ENCODE results near the gene NXPE1.

GRCh38 chr11:114587398-114587953 lies 27.8 kb upstream of the NXPE1 start:
- TF ChIP-seq POLR2A (IDR thresholded peaks at IDR 0.05; ENCODE audit: low read length) = no peak
- TF ChIP-seq, protein P1, sequence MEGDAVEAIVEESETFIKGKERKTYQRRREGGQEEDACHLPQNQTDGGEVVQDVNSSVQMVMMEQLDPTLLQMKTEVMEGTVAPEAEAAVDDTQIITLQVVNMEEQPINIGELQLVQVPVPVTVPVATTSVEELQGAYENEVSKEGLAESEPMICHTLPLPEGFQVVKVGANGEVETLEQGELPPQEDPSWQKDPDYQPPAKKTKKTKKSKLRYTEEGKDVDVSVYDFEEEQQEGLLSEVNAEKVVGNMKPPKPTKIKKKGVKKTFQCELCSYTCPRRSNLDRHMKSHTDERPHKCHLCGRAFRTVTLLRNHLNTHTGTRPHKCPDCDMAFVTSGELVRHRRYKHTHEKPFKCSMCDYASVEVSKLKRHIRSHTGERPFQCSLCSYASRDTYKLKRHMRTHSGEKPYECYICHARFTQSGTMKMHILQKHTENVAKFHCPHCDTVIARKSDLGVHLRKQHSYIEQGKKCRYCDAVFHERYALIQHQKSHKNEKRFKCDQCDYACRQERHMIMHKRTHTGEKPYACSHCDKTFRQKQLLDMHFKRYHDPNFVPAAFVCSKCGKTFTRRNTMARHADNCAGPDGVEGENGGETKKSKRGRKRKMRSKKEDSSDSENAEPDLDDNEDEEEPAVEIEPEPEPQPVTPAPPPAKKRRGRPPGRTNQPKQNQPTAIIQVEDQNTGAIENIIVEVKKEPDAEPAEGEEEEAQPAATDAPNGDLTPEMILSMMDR (IDR thresholded peaks at IDR 0.05) = no peak
- no peak for TF ChIP-seq PHF8 (IDR thresholded peaks at IDR 0.05; ENCODE audit: borderline replicate concordance, low read depth)
- TF ChIP-seq POLR2AphosphoS2 (conservative IDR thresholded peaks at IDR 0.05; ENCODE audit: low read length) = no peak
- TF ChIP-seq CEBPB (IDR thresholded peaks at IDR 0.05) = no peak
- no peak for TF ChIP-seq ZFP36 (IDR thresholded peaks at IDR 0.05; ENCODE audit: borderline replicate concordance, partially characterized antibody)
- TF ChIP-seq ZSCAN20 (CRISPR knock-in tag; IDR thresholded peaks at IDR 0.05) = no peak
